Mucosa of descending colon (tissue), 3 donors: ENCODE measurements around the gene DSE. TPM values are rescaled to one million over a fixed set of nuclear protein-coding genes. Genes with fewer than 3 reads are reported as not detected.

Experiments
- ATAC-seq: fragments of 200-7000 bp; cut with Tn5 transposase; one replicate; pipeline ENCODE4 v1.9.1; 2020; ENCODE audit warnings: mild to moderate bottlenecking, moderate library complexity
- DNase-seq, 3 donors: peaks; one replicate each; pipeline ENCODE4 v3.0.0-alpha.2; 2020
- H3K36me3 ChIP-seq: fragments of 200-600 bp; one replicate; pipeline ENCODE4 v1.8.0; 2021; ENCODE audit warnings: low read depth, mild to moderate bottlenecking
- H3K4me1 ChIP-seq: fragments of 200-600 bp; one replicate; pipeline ENCODE4 v1.8.0; 2021; ENCODE audit warnings: low read depth, mild to moderate bottlenecking
- H3K4me3 ChIP-seq: fragments of 200-600 bp; one replicate; pipeline ENCODE4 v1.8.0; 2021; ENCODE audit warnings: mild to moderate bottlenecking
- H3K9me3 ChIP-seq: fragments of 200-600 bp; one replicate; pipeline ENCODE4 v1.8.0; 2021; ENCODE audit warnings: mild to moderate bottlenecking
- CTCF ChIP-seq: fragments of 200-600 bp; IDR thresholded peaks from one replicate; pipeline ENCODE4 v1.8.0; 2022; ENCODE audit warnings: antibody characterized with exemption, mild to moderate bottlenecking
- intact Hi-C, 2 donors: fragments of 100-400 bp; cut with DNase I in 1 of 2; cut with micrococcal nuclease in 1 of 2; formaldehyde crosslinking; loops; one replicate each; pipeline versions ENCODE4 v1.11.0 to v1.11.1; 2022; cut with DNase I, micrococcal nuclease
- total RNA-seq, 3 donors: library from RNA; stranded (reverse); fragmentation: NEBNext Ultra II Directional in 2 of 3; extraction: Animal tissue kit (Norgen Biotek cat#: 25700) in 2 of 3; gene quantifications; one replicate each; pipeline versions ENCODE4 v1.2.1 to v1.2.4, GENCODE V29; 2021 to 2023
- donor health status: DM: no; HTN: no; CAD: no; lungs with moderate emphysema.
- donor health status: DM: no; HTN: no; CAD: no.
- donor health status: DM: no; HTN: yes; CAD: no.

Gene DSE
- total RNA-seq, 3 donors from 2014 or later = 6.3 to 23.8 (median 14.4) TPM

GRCh38 chr6:116439522-116440051 lies 68.8 kb downstream of the DSE start:
- no peak for TF ChIP-seq CTCF
- no peaks in the 10 kb centered on the region for H3K4me1 ChIP-seq
- no peak overlapping the region for H3K4me3 ChIP-seq
- no peak for DNase-seq
- H3K9me3 ChIP-seq = no peaks in the 10 kb centered on the region
- intact Hi-C loops = no loop called here
- no peaks in the 10 kb centered on the region for H3K36me3 ChIP-seq
- no peak for ATAC-seq

- H3K4me3 ChIP-seq = no peak overlapping the region
- ATAC-seq (no peak), DNase-seq (no peak)
- no peaks in the 10 kb centered on the region for H3K36me3 ChIP-seq
- TF ChIP-seq CTCF = no peak
- no peaks in the 10 kb centered on the region for H3K4me1 ChIP-seq
- H3K9me3 ChIP-seq = no peaks in the 10 kb centered on the region
- intact Hi-C loops = no loop called here
Measured at GRCh38 chr6:116443105-116443504, 72.4 kb downstream of the DSE start.

- TF ChIP-seq CTCF = peak; percentile 28
- ATAC-seq (peak; percentile 67), DNase-seq (no peak)
- intact Hi-C loops = no loop called here
- Histone ChIP-seq H3K36me3 (no peaks in the 10 kb centered on the region), H3K4me1 (no peaks in the 10 kb centered on the region), H3K4me3 (no peak overlapping the region), H3K9me3 (no peaks in the 10 kb centered on the region)
Measured at GRCh38 chr6:116444092-116444491, 73.3 kb downstream of the DSE start.

GRCh38 chr6:116444575-116444974 lies 73.8 kb downstream of the DSE start:
- TF ChIP-seq CTCF = no peak
- Histone ChIP-seq H3K36me3 (no peaks in the 10 kb centered on the region), H3K4me3 (no peak overlapping the region), H3K4me1 (no peaks in the 10 kb centered on the region), H3K9me3 (no peaks in the 10 kb centered on the region)
- no peak for DNase-seq
- no peak for ATAC-seq
- intact Hi-C loops = no loop called here

GRCh38 chr6:116445102-116445501 lies 74.4 kb downstream of the DSE start:
- no peaks in the 10 kb centered on the region for H3K9me3 ChIP-seq
- H3K4me3 ChIP-seq = no peak overlapping the region
- no peak for DNase-seq
- H3K4me1 ChIP-seq = no peaks in the 10 kb centered on the region
- peak; percentile 68 for ATAC-seq
- intact Hi-C loops = no loop called here
- TF ChIP-seq CTCF = no peak
- no peaks in the 10 kb centered on the region for H3K36me3 ChIP-seq

GRCh38 chr6:116446399-116446798 lies 75.7 kb downstream of the DSE start:
- intact Hi-C loops = no loop called here
- peak; percentile 45 for ATAC-seq
- no peak for DNase-seq
- Histone ChIP-seq H3K9me3 (no peaks in the 10 kb centered on the region), H3K36me3 (no peaks in the 10 kb centered on the region), H3K4me3 (no peak overlapping the region), H3K4me1 (no peaks in the 10 kb centered on the region)
- TF ChIP-seq CTCF = no peak
